GM19467 (cell line): ENCODE measurements around the gene MCF2.

ENCODE experiments used
- ATAC-seq: cut with Tn5 transposase; IDR thresholded peaks from one replicate; pipeline ENCODE4 v1.9.1; 2021; ENCODE audit warnings: mild to moderate bottlenecking, moderate library complexity; ENCODE audit not compliant: unreplicated experiment

Gene MCF2

GRCh38 chrX:139596068-139596467, 111.9 kb downstream of the MCF2 start:
- no peak for ATAC-seq

- no peak for ATAC-seq
These were observed 122.4 kb downstream of the MCF2 start for GRCh38 chrX:139585613-139586012.

GRCh38 chrX:139581068-139581467, 126.9 kb downstream of the MCF2 start:
- ATAC-seq = no peak

- ATAC-seq = no peak
These were observed 141.0 kb downstream of the MCF2 start for GRCh38 chrX:139566981-139567380.

- no peak for ATAC-seq
These were observed 144.7 kb downstream of the MCF2 start for GRCh38 chrX:139563251-139563650.

- no peak for ATAC-seq
These were observed 147.7 kb downstream of the MCF2 start for GRCh38 chrX:139560221-139560620.

- ATAC-seq = peak; percentile 68
These were observed 148.5 kb downstream of the MCF2 start for GRCh38 chrX:139559383-139560042.

GRCh38 chrX:139554991-139555675, 152.8 kb downstream of the MCF2 start:
- no peak for ATAC-seq

GRCh38 chrX:139554376-139554775, 153.6 kb downstream of the MCF2 start:
- ATAC-seq = peak; percentile 28

- no peak for ATAC-seq
These were observed 163.4 kb downstream of the MCF2 start for GRCh38 chrX:139544591-139544990.

- no peak for ATAC-seq
These were observed 164.0 kb downstream of the MCF2 start for GRCh38 chrX:139543920-139544319.

- no peak for ATAC-seq
These were observed 165.3 kb downstream of the MCF2 start for GRCh38 chrX:139542652-139543051.

GRCh38 chrX:139538907-139539790, 168.8 kb downstream of the MCF2 start:
- peak; percentile 84 for ATAC-seq

- no peak for ATAC-seq
These were observed 174.5 kb downstream of the MCF2 start for GRCh38 chrX:139533444-139533843.

GRCh38 chrX:139532834-139533233, 175.1 kb downstream of the MCF2 start:
- no peak for ATAC-seq
